OCI-LY1 (cell line): Measurements from ENCODE around the gene PPCDC.

ENCODE experiments used
- CTCF ChIP-seq: fragments of 200-600 bp; sonication (generic), shearing (Covaris generic); IDR thresholded peaks from 2 replicates; pipeline ENCODE4 v1.5.1; 2017; ENCODE audit warnings: mild to moderate bottlenecking, antibody characterized with exemption, low read length, moderate library complexity, mixed read lengths
- EZH2 ChIP-seq: fragments of 200-600 bp; sonication (generic), shearing (Covaris generic); IDR thresholded peaks from 2 replicates; pipeline ENCODE4 v1.8.0; 2017; ENCODE audit warnings: borderline replicate concordance, mixed run types, mild to moderate bottlenecking, antibody characterized with exemption, low read length, moderate library complexity, mixed read lengths

GRCh38 chr15:74995182-74995778 is 28.1 kb upstream of the PPCDC start, which contains the start of gene SCAMP5:
- no peak for TF ChIP-seq EZH2
- TF ChIP-seq CTCF = no peak
